ENCODE measurements around the gene DRAXIN. TPM values are rescaled to one million over a fixed set of nuclear protein-coding genes. Genes with fewer than 3 reads are reported as not detected.

DRAXIN gene
- total RNA-seq, 2 donors from 2014 or later, result 0.12 to 0.30 TPM

- DNase-seq (no peak), ATAC-seq (replicated peaks in 1 of 2) (no peak)
- Mint-ChIP-seq H3K27ac (no peak overlapping the region), H3K4me3 (no peak overlapping the region), H3K27me3 (ENCODE audit: low read depth) (no peaks in the 10 kb centered on the region), H3K9me3 (no peaks in the 10 kb centered on the region), H3K4me1 (ENCODE audit: low read depth) (no peaks in the 10 kb centered on the region), H3K36me3 (ENCODE audit: insufficient read depth in 2 of 2) (no peaks in the 10 kb centered on the region)
These were observed 20.0 kb downstream of the DRAXIN start for GRCh38 chr1:11711490-11711889.

DNA sequence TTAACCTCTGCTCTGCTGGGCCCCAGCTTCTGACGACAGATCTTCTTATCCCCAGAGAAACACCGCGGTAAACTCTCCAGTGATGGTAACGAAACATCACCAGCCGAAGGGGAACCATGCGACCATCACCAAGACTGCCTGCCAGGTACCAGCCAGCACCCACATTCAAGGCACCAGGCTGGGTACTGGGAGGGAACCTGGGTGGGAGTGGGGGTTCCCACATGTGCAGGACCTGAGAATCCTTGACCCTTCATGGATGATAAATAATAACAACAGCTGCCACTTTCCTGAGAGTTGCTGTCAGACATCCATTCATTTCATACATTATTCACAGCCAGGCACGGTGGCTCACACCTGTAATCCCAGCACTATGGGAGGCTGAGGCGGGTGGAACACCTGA, 20.8 kb downstream of the DRAXIN start:
- no peak for ATAC-seq (replicated peaks in 1 of 2)
- H3K9me3 Mint-ChIP-seq, result no peaks in the 10 kb centered on the region
- no peak overlapping the region for H3K27ac Mint-ChIP-seq
- no peaks in the 10 kb centered on the region for H3K27me3 Mint-ChIP-seq (ENCODE audit: low read depth)
- H3K36me3 Mint-ChIP-seq (ENCODE audit: insufficient read depth in 2 of 2), result no peaks in the 10 kb centered on the region
- no peak overlapping the region for H3K4me3 Mint-ChIP-seq
- no peak for DNase-seq
- no peaks in the 10 kb centered on the region for H3K4me1 Mint-ChIP-seq (ENCODE audit: low read depth)

DNA sequence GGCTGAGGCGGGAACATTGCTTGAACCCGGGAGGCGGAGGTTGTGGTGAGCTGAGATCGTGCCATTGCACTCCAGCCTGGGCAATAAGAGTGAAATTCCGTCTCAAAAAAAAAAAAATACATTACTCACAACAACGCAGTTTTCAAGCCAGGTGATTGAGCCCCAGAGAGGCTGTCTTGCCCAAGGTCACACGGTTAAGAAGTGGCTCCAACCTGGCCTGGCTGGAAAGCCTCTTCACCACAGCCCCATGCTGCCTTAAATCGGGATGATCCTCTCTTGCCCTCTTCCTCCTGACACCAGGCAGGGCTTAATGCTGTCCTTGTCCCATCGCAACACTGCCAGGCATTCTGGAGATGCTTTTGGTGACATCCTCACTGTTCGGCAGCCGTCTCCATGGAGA, 21.6 kb downstream of the DRAXIN start:
- no peaks in the 10 kb centered on the region for H3K27me3 Mint-ChIP-seq (ENCODE audit: low read depth)
- no peak overlapping the region for H3K4me3 Mint-ChIP-seq
- H3K9me3 Mint-ChIP-seq, result no peaks in the 10 kb centered on the region
- no peak for DNase-seq
- H3K27ac Mint-ChIP-seq, result no peak overlapping the region
- H3K4me1 Mint-ChIP-seq (ENCODE audit: low read depth), result no peaks in the 10 kb centered on the region
- no peak for ATAC-seq (replicated peaks in 1 of 2)
- H3K36me3 Mint-ChIP-seq (ENCODE audit: insufficient read depth in 2 of 2), result no peaks in the 10 kb centered on the region

DNA sequence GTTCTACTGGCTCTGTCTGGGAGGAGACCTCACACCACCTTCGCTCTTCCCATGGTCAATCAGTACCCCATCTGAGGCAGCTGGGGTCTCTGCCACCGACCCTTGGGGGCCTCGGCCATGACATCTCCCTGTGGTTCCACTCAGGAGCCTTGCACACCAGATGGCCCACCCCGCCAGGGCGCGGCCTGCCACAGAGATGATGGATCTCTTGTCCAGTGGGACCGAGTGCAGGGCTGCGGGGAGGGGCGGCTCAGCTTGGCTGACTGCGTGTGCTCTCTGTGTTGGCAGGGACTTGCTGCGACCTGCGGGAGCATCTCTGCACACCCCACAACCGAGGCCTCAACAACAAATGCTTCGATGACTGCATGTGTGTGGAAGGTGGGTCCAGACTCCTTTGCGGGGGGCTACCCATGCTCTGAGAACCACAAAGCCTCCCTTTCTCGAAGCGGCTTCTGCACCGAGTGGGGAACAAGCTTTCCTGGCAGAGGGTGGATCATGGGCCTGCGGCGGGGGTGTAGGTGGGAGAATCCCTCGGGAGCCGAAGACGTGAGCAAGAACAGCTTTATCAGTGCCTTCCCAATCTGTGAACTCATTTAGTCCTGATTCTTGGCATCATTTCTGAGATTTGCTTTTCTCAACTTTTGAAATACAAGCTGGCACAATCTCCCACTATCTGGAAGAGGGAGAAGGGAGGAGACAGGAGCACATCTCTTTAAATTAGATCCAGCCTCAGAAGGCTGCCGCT, 23.5 kb downstream of the DRAXIN start:
- no peaks in the 10 kb centered on the region for H3K36me3 Mint-ChIP-seq (ENCODE audit: insufficient read depth in 2 of 2)
- no peak overlapping the region for H3K27ac Mint-ChIP-seq
- H3K4me1 Mint-ChIP-seq (ENCODE audit: low read depth), result peaks cover 12% of the 10 kb centered on the region
- DNase-seq (no peak), ATAC-seq (replicated peaks in 1 of 2) (no peak)
- no peaks in the 10 kb centered on the region for H3K27me3 Mint-ChIP-seq (ENCODE audit: low read depth)
- H3K4me3 Mint-ChIP-seq, result no peak overlapping the region
- H3K9me3 Mint-ChIP-seq, result no peaks in the 10 kb centered on the region

DNA sequence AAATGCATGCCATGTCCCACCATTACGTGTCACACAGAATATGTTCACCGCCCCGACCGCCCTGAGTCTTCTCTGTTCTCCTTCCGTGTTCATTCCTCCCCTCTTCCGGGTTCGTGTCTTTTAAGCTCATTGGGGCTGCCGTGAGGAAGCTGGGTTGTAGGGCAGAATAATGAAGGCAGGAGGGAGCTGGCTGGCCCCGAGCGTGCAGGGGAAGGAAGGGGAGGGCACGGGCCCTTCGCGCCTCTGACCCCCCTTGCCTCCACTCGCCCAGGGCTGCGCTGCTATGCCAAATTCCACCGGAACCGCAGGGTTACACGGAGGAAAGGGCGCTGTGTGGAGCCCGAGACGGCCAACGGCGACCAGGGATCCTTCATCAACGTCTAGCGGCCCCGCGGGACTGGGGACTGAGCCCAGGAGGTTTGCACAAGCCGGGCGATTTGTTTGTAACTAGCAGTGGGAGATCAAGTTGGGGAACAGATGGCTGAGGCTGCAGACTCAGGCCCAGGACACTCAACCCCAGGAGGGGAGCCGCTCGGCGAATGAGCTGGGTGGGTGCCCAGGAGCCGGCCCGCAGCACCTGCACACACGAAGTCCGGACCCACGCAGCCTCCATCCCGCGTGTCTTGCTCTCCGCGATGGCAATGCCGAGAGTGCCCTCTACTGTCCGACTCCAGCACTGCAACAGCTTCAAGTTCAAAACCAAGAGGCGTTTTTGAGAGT, 28.0 kb downstream of the DRAXIN start:
- peaks cover 13% of the 10 kb centered on the region for H3K4me1 Mint-ChIP-seq (ENCODE audit: low read depth)
- peak overlapping the region; percentile 85 to 86 for H3K4me3 Mint-ChIP-seq
- ATAC-seq (replicated peaks in 1 of 2) (peak; percentile 81 to 86), DNase-seq (peak; percentile 75 to 86)
- peak overlapping the region; percentile 64 for H3K27ac Mint-ChIP-seq
- no peaks in the 10 kb centered on the region for H3K27me3 Mint-ChIP-seq (ENCODE audit: low read depth)
- H3K36me3 Mint-ChIP-seq (ENCODE audit: insufficient read depth in 2 of 2), result no peaks in the 10 kb centered on the region
- no peaks in the 10 kb centered on the region for H3K9me3 Mint-ChIP-seq

DNA sequence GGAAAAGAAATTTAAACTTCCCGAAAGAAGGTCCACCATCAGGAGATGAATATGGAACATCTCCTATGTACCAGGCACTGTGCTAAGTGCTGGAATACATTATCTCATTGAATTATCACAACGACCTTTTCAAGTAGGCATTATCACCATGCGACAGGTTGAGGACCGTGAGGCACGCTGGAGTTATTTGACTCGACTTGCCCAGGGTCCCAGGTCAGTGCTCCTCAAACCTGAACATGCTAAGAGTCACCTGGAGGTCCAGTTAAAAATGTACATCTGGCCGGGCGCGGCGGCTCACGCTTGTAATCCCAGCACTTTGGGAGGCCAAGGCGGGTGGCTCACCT, 28.5 kb downstream of the DRAXIN start:
- H3K27ac Mint-ChIP-seq, result peak overlapping the region; percentile 64
- no peak for DNase-seq
- H3K27me3 Mint-ChIP-seq (ENCODE audit: low read depth), result no peaks in the 10 kb centered on the region
- H3K9me3 Mint-ChIP-seq, result no peaks in the 10 kb centered on the region
- ATAC-seq (replicated peaks in 1 of 2), result no peak
- no peaks in the 10 kb centered on the region for H3K36me3 Mint-ChIP-seq (ENCODE audit: insufficient read depth in 2 of 2)
- peaks cover 13% of the 10 kb centered on the region for H3K4me1 Mint-ChIP-seq (ENCODE audit: low read depth)
- peak overlapping the region; percentile 85 to 86 for H3K4me3 Mint-ChIP-seq

GRCh38 chr1:11720525-11720924, 29.0 kb downstream of the DRAXIN start:
- H3K4me3 Mint-ChIP-seq, result no peak overlapping the region
- ATAC-seq (replicated peaks in 1 of 2), result no peak
- no peaks in the 10 kb centered on the region for H3K36me3 Mint-ChIP-seq (ENCODE audit: insufficient read depth in 2 of 2)

DNA sequence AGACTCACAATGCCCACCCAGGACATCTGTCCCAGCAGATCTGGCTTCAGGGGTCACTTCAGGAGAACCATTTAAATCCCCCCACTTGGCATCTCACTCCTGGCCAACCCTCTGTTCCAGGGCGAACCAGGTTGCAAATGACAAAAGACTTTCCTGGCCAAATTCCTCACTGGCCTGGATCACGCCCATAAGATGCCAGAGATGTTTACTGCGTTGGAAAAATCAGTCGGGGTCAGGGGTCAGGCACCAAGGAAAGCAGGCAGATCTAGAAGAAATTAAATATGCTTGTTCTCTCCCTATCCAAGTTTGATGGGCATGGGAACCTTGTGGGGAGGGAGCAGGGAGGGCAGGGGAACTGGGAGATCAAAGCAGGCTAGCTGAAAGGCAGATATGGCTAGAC, 29.8 kb downstream of the DRAXIN start:
- no peak for DNase-seq
- Mint-ChIP-seq H3K9me3 (no peaks in the 10 kb centered on the region), H3K27ac (no peak overlapping the region), H3K27me3 (ENCODE audit: low read depth) (no peaks in the 10 kb centered on the region), H3K4me1 (ENCODE audit: low read depth) (peaks cover 13% of the 10 kb centered on the region), H3K4me3 (no peak overlapping the region), H3K36me3 (ENCODE audit: insufficient read depth in 2 of 2) (no peaks in the 10 kb centered on the region)
- no peak for ATAC-seq (replicated peaks in 1 of 2)

More at GRCh38 chr1:11720525-11720924, 29.0 kb downstream of the DRAXIN start:
- Mint-ChIP-seq H3K27ac (no peak overlapping the region), H3K4me1 (ENCODE audit: low read depth) (peaks cover 13% of the 10 kb centered on the region), H3K9me3 (no peaks in the 10 kb centered on the region), H3K27me3 (ENCODE audit: low read depth) (no peaks in the 10 kb centered on the region)
- DNase-seq, result no peak

DNA sequence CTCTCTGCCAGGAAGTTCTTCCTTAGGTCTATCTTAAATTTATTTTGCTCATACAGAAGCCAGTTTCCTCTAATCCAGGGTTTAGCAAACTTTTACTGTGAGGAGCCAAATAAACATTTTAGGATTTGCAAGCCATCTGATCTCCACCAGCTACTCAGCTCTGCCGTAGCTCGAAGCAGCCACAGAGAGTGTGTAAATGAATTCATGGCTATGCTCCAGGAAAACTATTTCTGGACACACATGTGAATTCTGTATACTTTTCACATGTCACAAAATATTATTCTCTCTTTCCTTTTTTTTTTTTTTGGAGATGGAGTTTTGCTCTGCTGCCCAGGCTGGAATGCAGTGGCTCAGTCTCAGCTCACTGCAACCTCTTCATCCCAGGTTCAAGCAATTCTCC, 31.0 kb downstream of the DRAXIN start:
- peaks cover 13% of the 10 kb centered on the region for H3K4me1 Mint-ChIP-seq (ENCODE audit: low read depth)
- H3K36me3 Mint-ChIP-seq (ENCODE audit: insufficient read depth in 2 of 2), result no peaks in the 10 kb centered on the region
- no peak overlapping the region for H3K4me3 Mint-ChIP-seq
- no peak for DNase-seq
- H3K27ac Mint-ChIP-seq, result no peak overlapping the region
- H3K27me3 Mint-ChIP-seq (ENCODE audit: low read depth), result no peaks in the 10 kb centered on the region
- no peak for ATAC-seq (replicated peaks in 1 of 2)
- H3K9me3 Mint-ChIP-seq, result no peaks in the 10 kb centered on the region

DNA sequence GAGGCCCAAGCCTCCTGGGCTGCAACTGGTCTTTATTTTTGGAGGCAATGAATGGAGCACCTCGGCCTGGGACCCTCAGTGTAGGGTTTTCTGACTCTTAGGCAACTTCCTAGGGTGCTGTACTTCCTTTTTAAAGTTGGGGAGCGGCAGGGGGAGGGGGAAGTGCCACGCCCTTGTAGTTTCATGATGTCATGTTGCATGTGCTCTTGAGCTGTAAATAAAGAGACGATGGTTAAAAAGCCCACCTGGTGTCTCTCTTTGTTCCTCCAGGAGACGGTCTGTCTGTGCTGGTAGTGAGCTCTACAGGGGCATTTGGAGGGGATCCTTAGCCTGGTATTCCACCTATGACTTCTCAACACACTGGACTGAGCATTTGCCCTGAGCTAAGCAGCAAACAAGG, 34.1 kb downstream of the DRAXIN start:
- H3K4me3 Mint-ChIP-seq, result no peak overlapping the region
- ATAC-seq (replicated peaks in 1 of 2), result no peak
- H3K4me1 Mint-ChIP-seq (ENCODE audit: low read depth), result peaks cover 15% of the 10 kb centered on the region
- H3K27ac Mint-ChIP-seq, result no peak overlapping the region
- no peaks in the 10 kb centered on the region for H3K27me3 Mint-ChIP-seq (ENCODE audit: low read depth)
- DNase-seq, result no peak
- no peaks in the 10 kb centered on the region for H3K9me3 Mint-ChIP-seq
- no peaks in the 10 kb centered on the region for H3K36me3 Mint-ChIP-seq (ENCODE audit: insufficient read depth in 2 of 2)

DNA sequence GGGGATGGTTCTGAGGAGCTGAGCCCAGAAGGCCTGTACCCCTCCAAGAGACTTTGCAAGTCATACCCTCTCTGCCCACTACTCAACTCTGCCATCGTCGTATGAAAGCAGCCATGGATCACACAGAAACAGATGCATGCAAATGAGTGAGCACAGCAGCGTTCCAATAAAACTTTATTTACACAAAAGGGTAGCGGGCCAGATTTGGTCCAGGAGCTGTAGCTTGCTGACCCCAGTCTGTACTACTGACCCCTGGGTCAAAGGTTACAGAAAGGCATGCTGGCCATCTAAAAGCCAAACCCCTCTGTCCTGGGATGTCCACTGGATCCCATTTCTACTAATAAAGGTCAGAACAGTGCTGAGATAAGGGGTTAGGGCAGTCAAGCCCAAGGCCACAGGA, 35.6 kb downstream of the DRAXIN start:
- Mint-ChIP-seq H3K9me3 (no peaks in the 10 kb centered on the region), H3K36me3 (ENCODE audit: insufficient read depth in 2 of 2) (no peaks in the 10 kb centered on the region), H3K27ac (no peak overlapping the region), H3K27me3 (ENCODE audit: low read depth) (no peaks in the 10 kb centered on the region), H3K4me1 (ENCODE audit: low read depth) (peaks cover 30% of the 10 kb centered on the region), H3K4me3 (no peak overlapping the region)
- no peak for ATAC-seq (replicated peaks in 1 of 2)
- no peak for DNase-seq

- Mint-ChIP-seq H3K27me3 (ENCODE audit: low read depth) (no peaks in the 10 kb centered on the region), H3K36me3 (ENCODE audit: insufficient read depth in 2 of 2) (no peaks in the 10 kb centered on the region), H3K4me1 (ENCODE audit: low read depth) (peaks cover 38% of the 10 kb centered on the region), H3K4me3 (no peak overlapping the region), H3K9me3 (no peaks in the 10 kb centered on the region), H3K27ac (no peak overlapping the region)
- no peak for DNase-seq
- no peak for ATAC-seq (replicated peaks in 1 of 2)
These were observed 36.8 kb downstream of the DRAXIN start for GRCh38 chr1:11728126-11728806.

DNA sequence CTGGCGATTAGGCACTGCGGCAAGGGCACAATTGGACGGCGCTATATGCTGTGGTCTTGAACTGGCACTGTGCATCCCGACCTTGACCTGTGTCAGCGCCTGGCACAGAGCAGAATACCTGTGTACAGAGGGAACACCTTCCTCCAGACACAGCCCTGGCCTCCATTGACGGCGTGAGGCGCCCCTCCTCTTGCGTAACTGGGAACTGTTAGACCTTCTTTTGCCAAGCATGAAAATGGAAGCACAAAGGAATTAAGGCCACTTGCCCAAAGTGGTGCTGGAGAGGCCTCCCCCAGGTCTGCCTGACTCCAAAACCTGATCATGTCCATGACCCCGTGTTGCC, 37.6 kb downstream of the DRAXIN start:
- DNase-seq (no peak), ATAC-seq (replicated peaks in 1 of 2) (no peak)
- Mint-ChIP-seq H3K4me1 (ENCODE audit: low read depth) (peaks cover 38% of the 10 kb centered on the region), H3K9me3 (no peaks in the 10 kb centered on the region), H3K27me3 (ENCODE audit: low read depth) (no peaks in the 10 kb centered on the region), H3K36me3 (ENCODE audit: insufficient read depth in 2 of 2) (no peaks in the 10 kb centered on the region), H3K27ac (no peak overlapping the region), H3K4me3 (no peak overlapping the region)

Data from activated T-cell treated with anti-CD3 and anti-CD28 coated beads, Interleukin-2, amount 50 U/mL, for 72 hours (primary cell).